Endothelial cell (in vitro differentiated cells): Measurements from ENCODE around the gene RAD50. TPM values are rescaled to one million over a fixed set of nuclear protein-coding genes. Genes with fewer than 3 reads are reported as not detected.

ENCODE experiments used
- DNase-seq: peaks from one replicate; pipeline ENCODE4 v3.0.0; 2021; ENCODE audit warnings: low spot score
- H3K27ac Mint-ChIP-seq: one replicate; pipeline ENCODE4 v1.8.0; 2021; ENCODE audit warnings: mixed read lengths, inconsistent platforms; ENCODE audit not compliant: unreplicated experiment
- H3K27me3 Mint-ChIP-seq: one replicate; pipeline ENCODE4 v1.8.0; 2021; ENCODE audit warnings: mild to moderate bottlenecking, moderate library complexity, mixed read lengths, inconsistent platforms; ENCODE audit not compliant: unreplicated experiment
- H3K36me3 Mint-ChIP-seq: one replicate; pipeline ENCODE4 v1.8.0; 2021; ENCODE audit warnings: mild to moderate bottlenecking, low read depth, mixed read lengths, inconsistent platforms; ENCODE audit not compliant: unreplicated experiment
- H3K4me1 Mint-ChIP-seq: one replicate; pipeline ENCODE4 v1.8.0; 2021; ENCODE audit warnings: mild to moderate bottlenecking, mixed read lengths, inconsistent platforms; ENCODE audit not compliant: unreplicated experiment
- H3K4me3 Mint-ChIP-seq: one replicate; pipeline ENCODE4 v1.8.0; 2021; ENCODE audit warnings: mild to moderate bottlenecking, mixed read lengths, inconsistent platforms; ENCODE audit not compliant: unreplicated experiment
- H3K9me3 Mint-ChIP-seq: one replicate; pipeline ENCODE4 v1.8.0; 2021; ENCODE audit warnings: mixed read lengths, inconsistent platforms; ENCODE audit not compliant: unreplicated experiment
- CTCF ChIP-seq: fragments of 200-600 bp; sonication (generic); IDR thresholded peaks from one replicate; pipeline ENCODE4 v1.5.0; 2021; ENCODE audit warnings: antibody characterized with exemption; ENCODE audit not compliant: unreplicated experiment
- total RNA-seq: library from RNA; stranded (reverse); fragmentation: NEBNext Ultra II Directional; extraction: Animal tissue kit (Norgen Biotek cat#: 25700); gene quantifications from one replicate; pipeline ENCODE4 v1.2.1, GENCODE V29; 2021; ENCODE audit not compliant: unreplicated experiment

Gene RAD50
- total RNA-seq, 1 donor from 2014 or later: 20.0 TPM

- H3K36me3 Mint-ChIP-seq: no peaks in the 10 kb centered on the region
- peaks cover 12% of the 10 kb centered on the region for H3K27me3 Mint-ChIP-seq
- H3K4me3 Mint-ChIP-seq: no peak overlapping the region
- H3K4me1 Mint-ChIP-seq: no peaks in the 10 kb centered on the region
- TF ChIP-seq CTCF: no peak
- H3K9me3 Mint-ChIP-seq: no peaks in the 10 kb centered on the region
- DNase-seq: no peak
- H3K27ac Mint-ChIP-seq: peak overlapping the region; percentile 11
These were observed 104.6 kb downstream of the RAD50 start for GRCh38 chr5:132661231-132662003.

GRCh38 chr5:132662004-132662401 is 105.2 kb downstream of the RAD50 start:
- no peak overlapping the region for H3K4me3 Mint-ChIP-seq
- no peaks in the 10 kb centered on the region for H3K4me1 Mint-ChIP-seq
- no peaks in the 10 kb centered on the region for H3K9me3 Mint-ChIP-seq
- H3K36me3 Mint-ChIP-seq: no peaks in the 10 kb centered on the region
- H3K27ac Mint-ChIP-seq: no peak overlapping the region
- DNase-seq: no peak
- peaks cover 6% of the 10 kb centered on the region for H3K27me3 Mint-ChIP-seq
- TF ChIP-seq CTCF: no peak

DNA sequence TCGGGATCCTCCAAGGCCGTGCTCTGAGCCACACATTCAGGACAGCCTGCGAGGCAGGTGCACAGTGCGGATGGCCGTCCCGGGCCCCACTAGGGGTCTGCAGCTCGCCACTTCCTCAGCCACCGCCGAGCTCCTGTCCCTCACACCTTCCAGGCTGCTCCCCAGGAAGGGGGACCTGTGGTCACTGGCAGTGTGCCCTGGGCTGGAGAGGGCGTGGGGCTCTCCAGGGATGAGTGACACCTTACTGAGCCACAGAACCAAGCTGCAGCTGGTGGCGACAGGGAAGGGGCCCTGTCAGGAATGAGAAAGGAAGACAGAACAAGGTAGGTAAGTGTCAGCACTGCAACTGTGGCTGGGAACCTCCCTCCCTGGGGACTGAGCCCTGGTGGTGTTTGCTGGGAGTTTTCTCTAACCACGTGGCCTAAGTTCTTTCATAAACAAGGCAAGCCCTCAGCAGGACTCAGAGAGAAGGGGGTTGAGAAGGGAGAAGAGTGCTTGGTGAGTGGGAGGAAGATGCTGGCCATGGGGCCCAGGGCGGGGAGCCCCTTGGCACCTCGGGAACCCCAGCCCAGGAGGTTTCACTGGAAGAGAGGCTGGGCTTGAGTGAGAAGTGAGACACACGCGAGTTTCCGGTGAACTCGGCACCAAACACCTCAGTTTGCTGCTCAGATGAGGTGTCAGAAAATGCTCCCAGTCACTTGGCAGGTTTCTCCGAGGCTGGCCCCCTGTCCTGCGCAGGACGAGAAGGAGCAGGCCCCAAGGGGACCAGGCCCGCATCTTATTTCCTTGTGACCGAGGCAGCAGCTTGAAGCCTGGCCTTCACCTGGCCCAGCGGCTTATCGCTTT is 106.4 kb downstream of the RAD50 start:
- no peak overlapping the region for H3K27ac Mint-ChIP-seq
- H3K36me3 Mint-ChIP-seq: no peaks in the 10 kb centered on the region
- H3K4me1 Mint-ChIP-seq: no peaks in the 10 kb centered on the region
- H3K9me3 Mint-ChIP-seq: no peaks in the 10 kb centered on the region
- no peak overlapping the region for H3K4me3 Mint-ChIP-seq
- peaks cover 4% of the 10 kb centered on the region for H3K27me3 Mint-ChIP-seq
- no peak for TF ChIP-seq CTCF
- DNase-seq: no peak

GRCh38 chr5:132663771-132664695 is 107.3 kb downstream of the RAD50 start:
- no peaks in the 10 kb centered on the region for H3K9me3 Mint-ChIP-seq
- TF ChIP-seq CTCF: no peak
- DNase-seq: no peak
- H3K27ac Mint-ChIP-seq: no peak overlapping the region
- no peak overlapping the region for H3K4me3 Mint-ChIP-seq
- peaks cover 4% of the 10 kb centered on the region for H3K27me3 Mint-ChIP-seq
- no peaks in the 10 kb centered on the region for H3K36me3 Mint-ChIP-seq
- no peaks in the 10 kb centered on the region for H3K4me1 Mint-ChIP-seq
